ENCODE results near the gene SH3RF3.

Gene SH3RF3

GRCh38 chr2:109139865-109140396 lies 10.9 kb downstream of the SH3RF3 start:
- no peak for DNase-seq

GRCh38 chr2:109141006-109141600 lies 12.1 kb downstream of the SH3RF3 start:
- no peak for DNase-seq

- DNase-seq: no peak
These were observed 12.8 kb downstream of the SH3RF3 start for GRCh38 chr2:109141727-109142283.

- DNase-seq: no peak
These were observed 13.6 kb downstream of the SH3RF3 start for GRCh38 chr2:109142416-109143210.

GRCh38 chr2:109143214-109144187 lies 14.5 kb downstream of the SH3RF3 start:
- no peak for DNase-seq

GRCh38 chr2:109144271-109144670 lies 15.3 kb downstream of the SH3RF3 start:
- no peak for DNase-seq

GRCh38 chr2:109144721-109145120 lies 15.7 kb downstream of the SH3RF3 start:
- DNase-seq: no peak

- DNase-seq: no peak
These were observed 16.3 kb downstream of the SH3RF3 start for GRCh38 chr2:109145286-109145685.

GRCh38 chr2:109147405-109147804 lies 18.4 kb downstream of the SH3RF3 start:
- no peak for DNase-seq

GRCh38 chr2:109148117-109148746 lies 19.2 kb downstream of the SH3RF3 start:
- no peak for DNase-seq

GRCh38 chr2:109148991-109149645 lies 20.1 kb downstream of the SH3RF3 start:
- DNase-seq: no peak

- DNase-seq: no peak
These were observed 21.6 kb downstream of the SH3RF3 start for GRCh38 chr2:109150559-109150958.

GRCh38 chr2:109151519-109151918 lies 22.5 kb downstream of the SH3RF3 start:
- no peak for DNase-seq

GRCh38 chr2:109153005-109153784 lies 24.2 kb downstream of the SH3RF3 start:
- no peak for DNase-seq

GRCh38 chr2:109153807-109154206 lies 24.8 kb downstream of the SH3RF3 start:
- no peak for DNase-seq

GRCh38 chr2:109154226-109154625 lies 25.2 kb downstream of the SH3RF3 start:
- DNase-seq: no peak

- DNase-seq: no peak
These were observed 26.8 kb downstream of the SH3RF3 start for GRCh38 chr2:109155553-109156451.

- no peak for DNase-seq
These were observed 28.6 kb downstream of the SH3RF3 start for GRCh38 chr2:109157563-109158105.

GRCh38 chr2:109158237-109158636 lies 29.2 kb downstream of the SH3RF3 start:
- DNase-seq: no peak

All from NCI-H1417 treated with DMSO at 0.1 percent for 48 hours (cell line).